ENCODE data around the gene ORC2. TPM values are rescaled to one million over a fixed set of nuclear protein-coding genes. Genes with fewer than 3 reads are reported as not detected.

ORC2 gene
- 14.5 and 16.3 TPM in 2 replicates for total RNA-seq

DNA sequence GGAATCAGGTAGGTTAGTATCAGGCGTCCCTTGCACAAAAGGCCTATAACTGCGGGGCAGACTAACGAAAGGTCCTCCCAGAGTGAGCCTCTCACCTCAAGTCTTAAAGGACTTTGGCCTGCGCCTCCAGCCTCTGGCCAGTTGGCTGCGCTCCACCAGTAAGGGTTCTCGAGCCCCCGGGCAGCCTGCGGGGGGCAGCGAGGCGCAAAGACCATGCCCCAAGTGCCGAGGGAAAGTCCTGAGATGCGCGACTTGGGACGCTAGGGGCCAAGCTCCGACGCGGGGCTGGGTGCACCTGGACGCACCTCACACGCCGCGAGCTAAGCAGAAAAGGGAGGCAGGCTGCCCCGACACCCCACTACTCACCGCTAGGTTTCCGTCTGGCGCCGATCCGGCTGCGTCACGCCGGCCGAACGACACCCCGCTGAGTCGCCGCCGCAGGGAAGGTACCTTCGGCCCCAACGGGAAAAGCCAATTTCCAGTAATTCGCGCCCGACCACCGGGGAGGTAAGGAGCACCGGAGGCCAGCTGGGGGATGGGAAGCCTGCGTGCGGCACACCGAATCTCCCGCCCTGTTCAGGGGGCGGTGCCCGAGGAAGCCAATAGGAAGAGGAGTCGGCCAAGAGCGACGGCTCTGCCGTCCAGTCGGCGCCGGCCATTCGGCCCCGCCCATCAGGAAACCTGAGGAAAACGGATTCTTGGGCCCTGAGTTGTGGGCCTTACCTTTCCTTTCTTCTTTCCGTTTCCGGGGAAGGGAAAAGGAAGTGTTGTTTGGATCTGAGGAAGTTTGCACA, at the start of gene ORC2:
Gene ORC2 (minus strand): TSS at position 537 of the 794 bp plus-strand sequence. CDS start 5,537 bp downstream, outside the sequence.
- no peak for FAIRE-seq
- Histone ChIP-seq H3K4me3 (ENCODE audit: low read depth, low read length) (peak within 1 kb of the TSS; percentile 94), H3K27me3 (ENCODE audit: control insufficient read depth, insufficient read depth, low read length) (no peaks in the 10 kb centered on the region), H3K36me3 (ENCODE audit: control insufficient read depth, insufficient read depth, low read length) (peaks cover 1% of the 10 kb centered on the region)
- TF ChIP-seq, protein P1, sequence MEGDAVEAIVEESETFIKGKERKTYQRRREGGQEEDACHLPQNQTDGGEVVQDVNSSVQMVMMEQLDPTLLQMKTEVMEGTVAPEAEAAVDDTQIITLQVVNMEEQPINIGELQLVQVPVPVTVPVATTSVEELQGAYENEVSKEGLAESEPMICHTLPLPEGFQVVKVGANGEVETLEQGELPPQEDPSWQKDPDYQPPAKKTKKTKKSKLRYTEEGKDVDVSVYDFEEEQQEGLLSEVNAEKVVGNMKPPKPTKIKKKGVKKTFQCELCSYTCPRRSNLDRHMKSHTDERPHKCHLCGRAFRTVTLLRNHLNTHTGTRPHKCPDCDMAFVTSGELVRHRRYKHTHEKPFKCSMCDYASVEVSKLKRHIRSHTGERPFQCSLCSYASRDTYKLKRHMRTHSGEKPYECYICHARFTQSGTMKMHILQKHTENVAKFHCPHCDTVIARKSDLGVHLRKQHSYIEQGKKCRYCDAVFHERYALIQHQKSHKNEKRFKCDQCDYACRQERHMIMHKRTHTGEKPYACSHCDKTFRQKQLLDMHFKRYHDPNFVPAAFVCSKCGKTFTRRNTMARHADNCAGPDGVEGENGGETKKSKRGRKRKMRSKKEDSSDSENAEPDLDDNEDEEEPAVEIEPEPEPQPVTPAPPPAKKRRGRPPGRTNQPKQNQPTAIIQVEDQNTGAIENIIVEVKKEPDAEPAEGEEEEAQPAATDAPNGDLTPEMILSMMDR (IDR thresholded peaks at IDR 0.05; ENCODE audit: insufficient read depth, low read length, severe bottlenecking), result peak; percentile 79
- peak; percentile 87 for DNase-seq (ENCODE audit: low read depth)

DNA sequence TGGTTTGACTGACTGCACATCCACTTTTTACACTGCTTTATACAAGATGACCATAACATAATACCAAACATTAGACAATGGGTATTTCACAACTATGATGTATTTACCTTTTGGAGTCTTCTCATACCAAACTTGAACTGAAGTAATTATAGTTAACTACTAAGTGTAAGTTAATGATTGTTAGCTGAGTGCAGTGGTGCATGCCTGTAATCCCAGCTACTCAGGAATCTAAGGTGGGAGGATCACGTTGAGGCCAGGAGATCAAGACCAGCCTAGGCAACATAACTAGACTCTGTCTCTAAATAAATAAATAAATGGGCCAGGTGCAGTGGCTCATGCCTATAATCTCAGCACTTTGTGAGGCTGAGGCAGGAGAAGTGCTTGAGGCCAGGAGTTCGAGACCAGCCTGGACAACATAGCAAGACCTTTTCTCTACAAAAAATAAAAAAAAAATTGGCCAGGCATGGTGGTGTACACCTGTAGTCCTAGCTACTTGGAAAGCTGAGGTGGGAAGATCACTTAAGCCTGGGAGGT, 44.9 kb upstream of the ORC2 start:
- TF ChIP-seq, protein P1 (IDR thresholded peaks at IDR 0.05; ENCODE audit: insufficient read depth, low read length, severe bottlenecking), result no peak
- no peak overlapping the region for H3K4me3 ChIP-seq (ENCODE audit: low read depth, low read length)
- FAIRE-seq (no peak), DNase-seq (ENCODE audit: low read depth) (no peak)
- no peaks in the 10 kb centered on the region for H3K36me3 ChIP-seq (ENCODE audit: control insufficient read depth, insufficient read depth, low read length)
- no peaks in the 10 kb centered on the region for H3K27me3 ChIP-seq (ENCODE audit: control insufficient read depth, insufficient read depth, low read length)

DNA sequence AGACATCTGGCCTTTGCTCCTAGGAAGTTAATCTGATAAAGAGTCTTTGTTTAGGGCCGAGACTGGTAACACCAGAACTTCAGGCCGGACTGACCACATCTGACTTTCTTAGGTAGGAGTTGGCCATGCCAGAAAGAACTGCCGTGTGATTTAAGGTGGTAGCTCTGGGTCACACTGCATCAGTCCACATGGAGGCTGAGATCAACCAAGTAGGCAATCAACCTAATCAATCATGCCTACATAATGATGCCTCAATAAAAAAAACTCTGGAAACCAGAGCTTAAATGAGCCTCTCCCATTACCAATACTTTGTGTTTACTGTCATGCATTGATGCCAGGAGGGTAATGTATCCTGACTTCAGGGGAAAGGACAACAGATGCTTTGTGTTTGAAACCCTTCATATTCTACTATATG, 44.1 kb upstream of the ORC2 start:
- H3K36me3 ChIP-seq (ENCODE audit: control insufficient read depth, insufficient read depth, low read length), result no peaks in the 10 kb centered on the region
- no peaks in the 10 kb centered on the region for H3K27me3 ChIP-seq (ENCODE audit: control insufficient read depth, insufficient read depth, low read length)
- DNase-seq (ENCODE audit: low read depth) (no peak), FAIRE-seq (peak; percentile 43)
- no peak overlapping the region for H3K4me3 ChIP-seq (ENCODE audit: low read depth, low read length)
- TF ChIP-seq, protein P1 (IDR thresholded peaks at IDR 0.05; ENCODE audit: insufficient read depth, low read length, severe bottlenecking), result no peak

DNA sequence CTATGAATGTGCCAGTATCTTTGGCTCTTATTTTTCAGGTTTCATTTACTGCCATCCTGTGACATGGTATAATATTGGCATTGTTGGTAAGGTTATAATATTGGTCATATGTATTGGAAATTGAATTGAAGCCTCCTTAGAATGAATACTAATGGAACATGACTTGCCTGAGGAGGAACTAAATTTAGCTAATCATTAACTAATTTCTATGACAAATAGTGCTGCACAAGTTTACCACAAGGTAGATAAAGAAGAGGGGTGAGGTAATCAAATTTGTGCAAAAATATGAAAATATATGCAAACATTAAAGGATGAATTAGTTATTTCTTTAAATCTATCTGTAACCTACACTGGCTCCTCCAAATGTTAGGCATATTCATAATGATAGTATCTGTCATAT, 43.2 kb upstream of the ORC2 start:
- Histone ChIP-seq H3K36me3 (ENCODE audit: control insufficient read depth, insufficient read depth, low read length) (no peaks in the 10 kb centered on the region), H3K4me3 (ENCODE audit: low read depth, low read length) (no peak overlapping the region), H3K27me3 (ENCODE audit: control insufficient read depth, insufficient read depth, low read length) (no peaks in the 10 kb centered on the region)
- no peak for DNase-seq (ENCODE audit: low read depth)
- no peak for FAIRE-seq
- TF ChIP-seq, protein P1 (IDR thresholded peaks at IDR 0.05; ENCODE audit: insufficient read depth, low read length, severe bottlenecking), result no peak

DNA sequence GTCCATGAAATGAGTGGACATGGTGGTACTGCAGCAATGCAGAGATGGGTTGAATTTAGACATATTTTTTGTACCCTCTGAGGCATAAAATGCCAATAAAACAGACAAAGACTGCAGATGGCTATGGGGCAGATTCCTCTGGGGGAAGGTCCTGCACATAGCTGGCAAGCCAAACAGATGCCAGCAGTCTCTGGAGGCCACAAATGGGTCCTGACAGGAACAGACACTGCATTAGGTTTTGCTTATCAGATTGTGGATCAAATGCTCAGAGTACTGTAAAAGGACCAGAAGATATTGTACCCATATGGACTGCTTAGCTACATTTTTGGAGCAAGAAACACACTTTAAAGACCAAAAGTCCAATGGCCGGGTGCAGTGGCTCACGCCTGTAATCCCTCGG, 40.9 kb upstream of the ORC2 start:
- Histone ChIP-seq H3K4me3 (ENCODE audit: low read depth, low read length) (no peak overlapping the region), H3K27me3 (ENCODE audit: control insufficient read depth, insufficient read depth, low read length) (no peaks in the 10 kb centered on the region), H3K36me3 (ENCODE audit: control insufficient read depth, insufficient read depth, low read length) (no peaks in the 10 kb centered on the region)
- DNase-seq (ENCODE audit: low read depth) (no peak), FAIRE-seq (no peak)
- TF ChIP-seq, protein P1 (IDR thresholded peaks at IDR 0.05; ENCODE audit: insufficient read depth, low read length, severe bottlenecking), result no peak
